CD8-positive, alpha-beta memory T cell (primary cell): ENCODE results near the gene KRTAP9-1. TPM values are rescaled to one million over a fixed set of nuclear protein-coding genes. Genes with fewer than 3 reads are reported as not detected.

ENCODE experiments used
- CTCF ChIA-PET: fragments of 350-600 bp; sonication (Branson Sonifier 250); formaldehyde crosslinking; loops from one replicate; lab custom pipeline; 2021; ENCODE audit warnings: antibody characterized with exemption; lab: Charles Lee
- POLR2A ChIA-PET: fragments of 350-600 bp; sonication (Branson Sonifier 250); formaldehyde crosslinking; loops from one replicate; lab custom pipeline; 2021; ENCODE audit warnings: antibody characterized with exemption; lab: Charles Lee
- DNase-seq, 5 donors: peaks; one replicate each; pipeline versions ENCODE4 v3.0.0 to v3.0.0-alpha.2; 2020 to 2022; ENCODE audit warnings: mixed read lengths in 1 of 5
- H3K27ac ChIP-seq: one replicate; pipeline ENCODE4 v1.7.0; 2013; ENCODE audit warnings: low read depth, mild to moderate bottlenecking, low read length, moderate library complexity
- H3K27me3 ChIP-seq: 2 replicates; pipeline ENCODE4 v1.7.0; 2013; ENCODE audit warnings: low read length, mild to moderate bottlenecking; ENCODE audit not compliant: insufficient read depth, poor library complexity, severe bottlenecking
- H3K36me3 ChIP-seq: 2 replicates; pipeline ENCODE4 v1.7.0; 2013; ENCODE audit warnings: mild to moderate bottlenecking, low read length, moderate library complexity; ENCODE audit not compliant: insufficient read depth
- H3K4me1 ChIP-seq: 2 replicates; pipeline ENCODE4 v1.7.0; 2013; ENCODE audit warnings: mild to moderate bottlenecking, low read length, moderate library complexity; ENCODE audit not compliant: insufficient read depth
- H3K4me3 ChIP-seq: 2 replicates; pipeline ENCODE4 v1.7.0; 2013; ENCODE audit warnings: mild to moderate bottlenecking, low read length
- H3K9me3 ChIP-seq: 2 replicates; pipeline ENCODE4 v1.7.0; 2013; ENCODE audit warnings: mild to moderate bottlenecking, low read length
- H3K27ac Mint-ChIP-seq, 8 donors: one replicate each; pipeline ENCODE4 v1.8.0; 2020 to 2021; ENCODE audit warnings: mixed read lengths in 8 of 8, mild to moderate bottlenecking in 6 of 8, inconsistent platforms in 3 of 8, moderate library complexity in 3 of 8
- H3K27me3 Mint-ChIP-seq, 2 donors: one replicate each; pipeline ENCODE4 v1.8.0; 2020 to 2021; ENCODE audit warnings: mixed read lengths in 2 of 2, mild to moderate bottlenecking in 1 of 2, moderate library complexity in 1 of 2
- H3K36me3 Mint-ChIP-seq, 3 donors: one replicate each; pipeline ENCODE4 v1.8.0; 2020 to 2021; ENCODE audit warnings: mixed read lengths in 3 of 3, inconsistent platforms in 1 of 3, mild to moderate bottlenecking in 1 of 3
- H3K4me1 Mint-ChIP-seq, 3 donors: one replicate each; pipeline ENCODE4 v1.8.0; 2020 to 2021; ENCODE audit warnings: mixed read lengths in 3 of 3, inconsistent platforms in 1 of 3, mild to moderate bottlenecking in 1 of 3
- H3K4me3 Mint-ChIP-seq, 7 donors: one replicate each; pipeline ENCODE4 v1.8.0; 2020 to 2021; ENCODE audit warnings: mixed read lengths in 7 of 7, mild to moderate bottlenecking in 6 of 7, moderate library complexity in 4 of 7, inconsistent platforms in 2 of 7
- H3K9me3 Mint-ChIP-seq, 5 donors: one replicate each; pipeline ENCODE4 v1.8.0; 2020 to 2022; ENCODE audit warnings: mixed read lengths in 5 of 5, mild to moderate bottlenecking in 3 of 5, moderate library complexity in 2 of 5, inconsistent platforms in 1 of 5
- polyA plus RNA-seq: library from polyadenylated mRNA; unstranded; fragments of 300-500 nt; fragmentation: Illumina TruSeq; gene quantifications from one replicate; pipeline ENCODE4 v1.2.3, GENCODE V29; 2021
- total RNA-seq, 2 experiments: library from RNA; stranded (reverse); gene quantifications; one replicate each; pipeline ENCODE4 v1.2.3, GENCODE V29; 2021

The KRTAP9-1 gene
- total and polyA plus RNA-seq, 3 experiments from 2014 or later, result not detected

GRCh38 chr17:41185001-41185400, 4.7 kb upstream of the KRTAP9-1 start:
- ChIA-PET CTCF (interaction anchor here (0.8 kb wide), 1 partner anchor 9 kb away, joined by 3 read pairs; no protein-coding TSS in a partner anchor), POLR2A (no interaction called here)
- Histone ChIP-seq H3K9me3 (no peaks in the 10 kb centered on the region), H3K27me3 (no peaks in the 10 kb centered on the region), H3K4me1 (no peaks in the 10 kb centered on the region), H3K27ac (no peak overlapping the region), H3K36me3 (no peaks in the 10 kb centered on the region), H3K4me3 (no peak overlapping the region)
- H3K9me3 Mint-ChIP-seq, result no peaks in the 10 kb centered on the region
- H3K4me3 Mint-ChIP-seq, result no peak overlapping the region
- peaks cover 16 to 50% of the 10 kb centered on the region in 2 donors for H3K27me3 Mint-ChIP-seq
- H3K36me3 Mint-ChIP-seq, result no peaks in the 10 kb centered on the region
- no peaks in the 10 kb centered on the region for H3K4me1 Mint-ChIP-seq
- no peak for DNase-seq
- no peak overlapping the region for H3K27ac Mint-ChIP-seq

GRCh38 chr17:41186872-41187271, 2.8 kb upstream of the KRTAP9-1 start:
- Histone ChIP-seq H3K36me3 (no peaks in the 10 kb centered on the region), H3K27me3 (no peaks in the 10 kb centered on the region), H3K27ac (no peak overlapping the region), H3K4me1 (no peaks in the 10 kb centered on the region), H3K9me3 (no peaks in the 10 kb centered on the region), H3K4me3 (no peak overlapping the region)
- H3K4me1 Mint-ChIP-seq, result no peaks in the 10 kb centered on the region
- ChIA-PET CTCF (no interaction called here), POLR2A (no interaction called here)
- H3K36me3 Mint-ChIP-seq, result no peaks in the 10 kb centered on the region
- DNase-seq, result no peak
- H3K27me3 Mint-ChIP-seq, result peaks cover 23 to 62% of the 10 kb centered on the region in 2 donors
- H3K9me3 Mint-ChIP-seq, result no peaks in the 10 kb centered on the region
- no peak overlapping the region for H3K4me3 Mint-ChIP-seq
- no peak overlapping the region for H3K27ac Mint-ChIP-seq

GRCh38 chr17:41190328-41190727, 641 bp downstream of the KRTAP9-1 start:
- peaks cover 23 to 56% of the 10 kb centered on the region in 2 donors for H3K27me3 Mint-ChIP-seq

GRCh38 chr17:41196068-41196467, 6.4 kb downstream of the KRTAP9-1 start:
- Histone ChIP-seq H3K36me3 (no peaks in the 10 kb centered on the region), H3K27ac (no peak overlapping the region), H3K27me3 (no peaks in the 10 kb centered on the region), H3K4me1 (no peaks in the 10 kb centered on the region), H3K4me3 (no peak overlapping the region), H3K9me3 (no peaks in the 10 kb centered on the region)
- Mint-ChIP-seq H3K9me3 (peaks cover 2 to 13% (median 4%) of the 10 kb centered on the region in 5 donors), H3K27ac (no peak overlapping the region), H3K4me1 (no peaks in the 10 kb centered on the region), H3K27me3 (peaks cover 16 to 25% of the 10 kb centered on the region in 2 donors), H3K4me3 (no peak overlapping the region), H3K36me3 (peaks cover 0 to 18% (median 0%) of the 10 kb centered on the region in 3 donors)
- ChIA-PET POLR2A (no interaction called here), CTCF (no interaction called here)
- no peak for DNase-seq

More at GRCh38 chr17:41190328-41190727, 641 bp downstream of the KRTAP9-1 start:
- H3K9me3 Mint-ChIP-seq, result peaks cover 0 to 6% (median 0%) of the 10 kb centered on the region in 5 donors
- Histone ChIP-seq H3K9me3 (no peaks in the 10 kb centered on the region), H3K27ac (no peak overlapping the region), H3K4me3 (no peak overlapping the region), H3K27me3 (no peaks in the 10 kb centered on the region), H3K4me1 (no peaks in the 10 kb centered on the region), H3K36me3 (no peaks in the 10 kb centered on the region)
- DNase-seq, result no peak
- CTCF ChIA-PET, result no interaction called here
- no peak overlapping the region for H3K4me3 Mint-ChIP-seq
- no peaks in the 10 kb centered on the region for H3K4me1 Mint-ChIP-seq
- H3K27ac Mint-ChIP-seq, result no peak overlapping the region
- H3K36me3 Mint-ChIP-seq, result peaks cover 0 to 12% (median 0%) of the 10 kb centered on the region in 3 donors
- POLR2A ChIA-PET, result no interaction called here

- Mint-ChIP-seq H3K9me3 (peaks cover 0 to 8% (median 4%) of the 10 kb centered on the region in 5 donors), H3K27me3 (peaks cover 4 to 5% of the 10 kb centered on the region in 2 donors), H3K4me3 (no peak overlapping the region), H3K27ac (no peak overlapping the region), H3K36me3 (peaks cover 0 to 6% (median 0%) of the 10 kb centered on the region in 3 donors), H3K4me1 (no peaks in the 10 kb centered on the region)
- no peak overlapping the region for H3K27ac ChIP-seq
- no peaks in the 10 kb centered on the region for H3K4me1 ChIP-seq
- H3K36me3 ChIP-seq, result no peaks in the 10 kb centered on the region
- H3K27me3 ChIP-seq, result no peaks in the 10 kb centered on the region
- H3K4me3 ChIP-seq, result no peak overlapping the region
- no peaks in the 10 kb centered on the region for H3K9me3 ChIP-seq
- POLR2A ChIA-PET, result no interaction called here
- DNase-seq, result no peak
- CTCF ChIA-PET, result no interaction called here
Measured at GRCh38 chr17:41199421-41200078, 9.9 kb downstream of the KRTAP9-1 start.

GRCh38 chr17:41211845-41212466, 22.3 kb downstream of the KRTAP9-1 start:
- Histone ChIP-seq H3K27me3 (peaks cover 10% of the 10 kb centered on the region), H3K36me3 (no peaks in the 10 kb centered on the region), H3K27ac (no peak overlapping the region), H3K9me3 (no peaks in the 10 kb centered on the region), H3K4me3 (no peak overlapping the region), H3K4me1 (no peaks in the 10 kb centered on the region)
- ChIA-PET POLR2A (no interaction called here), CTCF (interaction anchor here (2.2 kb wide), 1 partner anchor 111 kb away, joined by 5 read pairs; no protein-coding TSS in a partner anchor)
- Mint-ChIP-seq H3K4me1 (no peaks in the 10 kb centered on the region), H3K9me3 (peaks cover 0 to 3% (median 0%) of the 10 kb centered on the region in 5 donors), H3K36me3 (peaks cover 0 to 1% (median 0%) of the 10 kb centered on the region in 3 donors), H3K27me3 (peaks cover 10 to 73% of the 10 kb centered on the region in 2 donors), H3K27ac (no peak overlapping the region), H3K4me3 (no peak overlapping the region)
- no peak for DNase-seq

GRCh38 chr17:41212524-41213169, 23.0 kb downstream of the KRTAP9-1 start:
- H3K27me3 Mint-ChIP-seq, result peaks cover 8 to 76% of the 10 kb centered on the region in 2 donors
- peaks cover 10% of the 10 kb centered on the region for H3K27me3 ChIP-seq
- peaks cover 0 to 3% (median 0%) of the 10 kb centered on the region in 5 donors for H3K9me3 Mint-ChIP-seq
- H3K27ac ChIP-seq, result no peak overlapping the region
- H3K36me3 ChIP-seq, result no peaks in the 10 kb centered on the region
- peak overlapping the region in 1 of 8 donors; percentile 30 for H3K27ac Mint-ChIP-seq
- H3K4me1 Mint-ChIP-seq, result no peaks in the 10 kb centered on the region
- ChIA-PET CTCF (interaction anchor here (2.2 kb wide), 1 partner anchor 110 kb away, joined by 5 read pairs; no protein-coding TSS in a partner anchor), POLR2A (no interaction called here)
- no peak overlapping the region for H3K4me3 Mint-ChIP-seq
- H3K36me3 Mint-ChIP-seq, result peaks cover 0 to 1% (median 0%) of the 10 kb centered on the region in 3 donors
- no peaks in the 10 kb centered on the region for H3K4me1 ChIP-seq
- no peaks in the 10 kb centered on the region for H3K9me3 ChIP-seq
- no peak for DNase-seq
- H3K4me3 ChIP-seq, result no peak overlapping the region

GRCh38 chr17:41215681-41216080, 26.0 kb downstream of the KRTAP9-1 start:
- no peaks in the 10 kb centered on the region for H3K4me1 Mint-ChIP-seq
- H3K9me3 Mint-ChIP-seq, result peaks cover 0 to 8% (median 4%) of the 10 kb centered on the region in 5 donors
- POLR2A ChIA-PET, result no interaction called here
- Histone ChIP-seq H3K9me3 (no peaks in the 10 kb centered on the region), H3K4me1 (no peaks in the 10 kb centered on the region), H3K36me3 (no peaks in the 10 kb centered on the region), H3K27ac (no peak overlapping the region), H3K4me3 (no peak overlapping the region), H3K27me3 (no peaks in the 10 kb centered on the region)
- no peak overlapping the region for H3K4me3 Mint-ChIP-seq
- H3K27me3 Mint-ChIP-seq, result peaks cover 6 to 58% of the 10 kb centered on the region in 2 donors
- CTCF ChIA-PET, result no interaction called here
- peaks cover 0 to 8% (median 0%) of the 10 kb centered on the region in 3 donors for H3K36me3 Mint-ChIP-seq
- DNase-seq, result no peak
- H3K27ac Mint-ChIP-seq, result no peak overlapping the region
